HepG2 (cell line): ENCODE data around the gene CAMKK1.

Experiments
- CBX1 ChIP-seq: IDR thresholded peaks from one replicate; pipeline ENCODE4 v1.6.1; 2016; ENCODE audit warnings: antibody characterized with exemption, low read depth
- CTCF ChIP-seq: sonication (generic); formaldehyde crosslinking; IDR thresholded peaks from 2 replicates; pipeline ENCODE4 v1.5.0; 2020; ENCODE audit warnings: mild to moderate bottlenecking, missing genetic modification reagents, moderate library complexity
- EP300 ChIP-seq, 3 experiments: sonication (generic) in 1 of 3; formaldehyde crosslinking in 1 of 3; IDR thresholded peaks; 2 replicates each; pipeline versions ENCODE4 v1.5.1 to v1.6.1; 2011 to 2020; ENCODE audit warnings: low read depth in 2 of 3, low read length in 2 of 3, borderline replicate concordance in 1 of 3, improper control_type of control experiment in 1 of 3, mild to moderate bottlenecking in 1 of 3, missing genetic modification reagents in 1 of 3, moderate library complexity in 1 of 3
- PTBP1 ChIP-seq: fragments of 200-400 bp; formaldehyde crosslinking; IDR thresholded peaks from 2 replicates; pipeline ENCODE4 v1.6.1; 2018; ENCODE audit warnings: low read length, low read depth; ENCODE audit not compliant: poor library complexity, severe bottlenecking
- U2AF1 ChIP-seq: fragments of 200-400 bp; formaldehyde crosslinking; optimal IDR thresholded peaks from 2 replicates; pipeline ENCODE3; 2017; ENCODE audit warnings: mild to moderate bottlenecking, low read depth, low read length
- USF2 ChIP-seq, 2 experiments: sonication (generic) in 1 of 2; formaldehyde crosslinking in 1 of 2; IDR thresholded peaks; 2 replicates each; pipeline versions ENCODE4 v1.5.1 to v1.6.1; 2011 to 2020; ENCODE audit warnings: borderline replicate concordance in 1 of 2, low read depth in 1 of 2, low read length in 1 of 2, mild to moderate bottlenecking in 1 of 2, missing genetic modification reagents in 1 of 2, moderate library complexity in 1 of 2
- ZBTB14 ChIP-seq: sonication (generic); formaldehyde crosslinking; IDR thresholded peaks from 2 replicates; pipeline ENCODE4 v1.4.0; 2020; ENCODE audit warnings: missing genetic modification reagents
- ZNF562 ChIP-seq: sonication (generic); formaldehyde crosslinking; IDR thresholded peaks from 2 replicates; pipeline ENCODE4 v1.8.0; 2022; ENCODE audit warnings: missing genetic modification reagents, borderline replicate concordance

- no peak for TF ChIP-seq PTBP1
- no peak for TF ChIP-seq EP300 (IDR thresholded peaks at IDR 0.05; ENCODE audit: low read depth in 2 of 2, low read length in 2 of 2)
- no peak for TF ChIP-seq EP300 (CRISPR knock-in tag; IDR thresholded peaks at IDR 0.05; ENCODE audit: borderline replicate concordance)
- no peak for TF ChIP-seq ZNF562 (CRISPR knock-in tag)
- no peak for TF ChIP-seq CBX1
- TF ChIP-seq CTCF (CRISPR knock-in tag) = no peak
- TF ChIP-seq USF2 (IDR thresholded peaks at IDR 0.05; ENCODE audit: low read depth, low read length) = no peak
- TF ChIP-seq USF2 (CRISPR knock-in tag; IDR thresholded peaks at IDR 0.05; ENCODE audit: borderline replicate concordance) = no peak
- TF ChIP-seq U2AF1 = no peak
- TF ChIP-seq ZBTB14 (CRISPR knock-in tag) = no peak
These were observed 22.7 kb upstream of the CAMKK1 start for GRCh38 chr17:3915581-3915994.
